ENCODE data around the gene INCENP.

- no peak for TF ChIP-seq CTCF (IDR thresholded peaks at IDR 0.05)
- no peak for TF ChIP-seq POLR2A (IDR thresholded peaks at IDR 0.05)
Observed at GRCh38 chr11:62193952-62194351, 70.1 kb downstream of the INCENP start.
